DND-41 (cell line): ENCODE data around the gene PPP6R2.
A peak's percentile ranks its signal among the peaks of the same experiment; 100 is the strongest.

Experiments
- ATAC-seq: fragments of 200-7000 bp; cut with Tn5 transposase; 3 replicates; pipeline ENCODE4 v1.9.1; 2021; ENCODE audit warnings: low read depth; ENCODE audit not compliant: insufficient read depth
- DNase-seq: peaks from one replicate; pipeline ENCODE4 v3.0.0-alpha.2; 2020
- H2AFZ ChIP-seq: 2 replicates; pipeline ENCODE4 v1.6.0; 2012; ENCODE audit warnings: low read depth, low read length
- H3K27ac ChIP-seq: 2 replicates; pipeline ENCODE4 v1.5.1; 2012; ENCODE audit warnings: low read length, inconsistent platforms
- H3K27me3 ChIP-seq: fragments of 200-600 bp; sonication (generic); 2 replicates; pipeline ENCODE4 v1.6.0; 2012; ENCODE audit warnings: low read length, mild to moderate bottlenecking, inconsistent platforms; ENCODE audit not compliant: insufficient read depth, poor library complexity
- H3K36me3 ChIP-seq: 2 replicates; pipeline ENCODE4 v1.5.1; 2012; ENCODE audit warnings: low read length, inconsistent platforms; ENCODE audit not compliant: insufficient read depth
- H3K4me1 ChIP-seq: 2 replicates; pipeline ENCODE4 v1.5.1; 2012; ENCODE audit warnings: mild to moderate bottlenecking, low read length; ENCODE audit not compliant: insufficient read depth
- H3K4me2 ChIP-seq: 2 replicates; pipeline ENCODE4 v1.6.0; 2012; ENCODE audit warnings: mild to moderate bottlenecking, moderate library complexity, low read length, inconsistent platforms; ENCODE audit not compliant: insufficient read depth
- H3K4me3 ChIP-seq, 2 experiments: fragments of 200-600 bp in 1 of 2; shearing (Covaris generic) in 1 of 2; 2 replicates each; pipeline ENCODE4 v1.5.1; 2012 to 2016; ENCODE audit warnings: inconsistent platforms in 2 of 2, low read length in 2 of 2, mild to moderate bottlenecking in 2 of 2, low read depth in 1 of 2, moderate library complexity in 1 of 2
- H3K79me2 ChIP-seq: 2 replicates; pipeline ENCODE4 v1.6.0; 2012; ENCODE audit warnings: low read length, inconsistent platforms; ENCODE audit not compliant: insufficient read depth
- H3K9ac ChIP-seq: 2 replicates; pipeline ENCODE4 v1.6.0; 2012; ENCODE audit warnings: low read depth, mild to moderate bottlenecking, inconsistent platforms, low read length, moderate library complexity
- H3K9me3 ChIP-seq: 2 replicates; pipeline ENCODE4 v1.5.1; 2012; ENCODE audit warnings: low read length, moderate library complexity, mild to moderate bottlenecking, inconsistent platforms; ENCODE audit not compliant: insufficient read depth, severe bottlenecking
- H4K20me1 ChIP-seq: 2 replicates; pipeline ENCODE4 v1.6.0; 2012; ENCODE audit warnings: low read length; ENCODE audit not compliant: insufficient read depth
- EZH2 ChIP-seq: IDR thresholded peaks from 3 replicates; pipeline ENCODE4 v1.6.1; 2012; ENCODE audit warnings: borderline replicate concordance, low read depth, mild to moderate bottlenecking, moderate library complexity, low read length, inconsistent platforms; ENCODE audit not compliant: severe bottlenecking
- TF ChIP-seq, protein P1 (sequence below): IDR thresholded peaks from 2 replicates; pipeline ENCODE4 v1.5.1; 2012; ENCODE audit warnings: borderline replicate concordance, low read length, moderate library complexity, mild to moderate bottlenecking; ENCODE audit not compliant: poor library complexity, severe bottlenecking; ENCODE audit errors: extremely low read depth

PPP6R2 gene, protein sequence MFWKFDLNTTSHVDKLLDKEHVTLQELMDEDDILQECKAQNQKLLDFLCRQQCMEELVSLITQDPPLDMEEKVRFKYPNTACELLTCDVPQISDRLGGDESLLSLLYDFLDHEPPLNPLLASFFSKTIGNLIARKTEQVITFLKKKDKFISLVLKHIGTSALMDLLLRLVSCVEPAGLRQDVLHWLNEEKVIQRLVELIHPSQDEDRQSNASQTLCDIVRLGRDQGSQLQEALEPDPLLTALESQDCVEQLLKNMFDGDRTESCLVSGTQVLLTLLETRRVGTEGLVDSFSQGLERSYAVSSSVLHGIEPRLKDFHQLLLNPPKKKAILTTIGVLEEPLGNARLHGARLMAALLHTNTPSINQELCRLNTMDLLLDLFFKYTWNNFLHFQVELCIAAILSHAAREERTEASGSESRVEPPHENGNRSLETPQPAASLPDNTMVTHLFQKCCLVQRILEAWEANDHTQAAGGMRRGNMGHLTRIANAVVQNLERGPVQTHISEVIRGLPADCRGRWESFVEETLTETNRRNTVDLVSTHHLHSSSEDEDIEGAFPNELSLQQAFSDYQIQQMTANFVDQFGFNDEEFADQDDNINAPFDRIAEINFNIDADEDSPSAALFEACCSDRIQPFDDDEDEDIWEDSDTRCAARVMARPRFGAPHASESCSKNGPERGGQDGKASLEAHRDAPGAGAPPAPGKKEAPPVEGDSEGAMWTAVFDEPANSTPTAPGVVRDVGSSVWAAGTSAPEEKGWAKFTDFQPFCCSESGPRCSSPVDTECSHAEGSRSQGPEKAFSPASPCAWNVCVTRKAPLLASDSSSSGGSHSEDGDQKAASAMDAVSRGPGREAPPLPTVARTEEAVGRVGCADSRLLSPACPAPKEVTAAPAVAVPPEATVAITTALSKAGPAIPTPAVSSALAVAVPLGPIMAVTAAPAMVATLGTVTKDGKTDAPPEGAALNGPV

DNA sequence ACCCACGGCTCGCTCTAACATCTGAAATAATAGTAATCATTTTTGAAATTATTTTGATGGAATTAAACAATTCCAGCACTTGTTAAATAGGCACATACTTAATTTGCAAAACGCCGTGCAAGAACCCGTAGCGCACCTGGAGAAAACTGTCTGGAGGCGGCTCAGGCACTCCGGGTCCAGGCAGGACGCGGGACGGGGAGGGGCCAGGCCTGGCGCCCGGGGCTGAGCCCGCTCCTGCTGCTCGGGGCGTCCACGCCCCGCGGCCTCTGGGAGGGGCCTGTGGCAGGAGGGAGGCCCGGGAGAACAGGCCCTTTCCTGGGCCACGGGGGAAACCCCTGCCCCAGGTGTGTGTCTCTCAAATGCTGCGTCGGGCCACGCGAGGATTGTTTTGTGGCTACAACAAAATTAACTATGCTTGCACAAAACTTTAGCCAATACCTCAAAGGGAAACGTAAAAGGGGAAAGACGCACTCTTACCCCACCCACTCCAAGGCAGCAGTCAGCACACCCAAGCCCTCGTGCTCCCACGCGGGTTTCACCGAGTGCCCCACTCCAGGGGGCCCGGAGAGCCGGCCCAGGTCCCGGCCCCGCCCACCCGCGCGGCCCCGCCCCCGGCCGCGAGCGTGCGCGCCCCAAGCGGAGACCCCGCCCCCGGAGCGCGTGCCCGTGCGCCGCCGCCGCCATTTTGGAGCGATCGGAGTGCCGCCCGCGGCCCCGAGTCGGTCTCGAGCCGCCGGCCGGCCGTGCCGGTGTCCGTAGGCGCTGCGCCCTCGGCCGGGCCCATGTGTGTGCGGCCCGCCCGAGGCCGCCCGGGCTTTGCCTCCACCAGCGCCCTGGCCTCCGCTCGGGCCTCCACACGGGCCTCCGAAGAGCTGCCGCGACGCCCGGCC lies at the start of gene PPP6R2:
Gene PPP6R2 (plus strand): TSS at position 677 of the 890 bp plus-strand sequence. CDS start 50,582 bp downstream, outside the sequence.
- Histone ChIP-seq H3K36me3 (peaks cover 16% of the 10 kb centered on the region), H2AFZ (peak within 1 kb of the TSS; percentile 99), H4K20me1 (peaks cover 19% of the 10 kb centered on the region), H3K79me2 (peaks cover 26% of the 10 kb centered on the region), H3K4me3 (peak within 1 kb of the TSS; percentile 61 to 90), H3K9me3 (no peaks in the 10 kb centered on the region), H3K4me1 (peaks cover 38% of the 10 kb centered on the region), H3K4me2 (peak within 1 kb of the TSS; percentile 81), H3K9ac (peak within 1 kb of the TSS; percentile 98), H3K27me3 (no peaks in the 10 kb centered on the region), H3K27ac (peak within 1 kb of the TSS; percentile 94)
- peak; percentile 81 for ATAC-seq
- peak; percentile 84 for DNase-seq
- TF ChIP-seq EZH2 = no peak
- TF ChIP-seq, protein P1, sequence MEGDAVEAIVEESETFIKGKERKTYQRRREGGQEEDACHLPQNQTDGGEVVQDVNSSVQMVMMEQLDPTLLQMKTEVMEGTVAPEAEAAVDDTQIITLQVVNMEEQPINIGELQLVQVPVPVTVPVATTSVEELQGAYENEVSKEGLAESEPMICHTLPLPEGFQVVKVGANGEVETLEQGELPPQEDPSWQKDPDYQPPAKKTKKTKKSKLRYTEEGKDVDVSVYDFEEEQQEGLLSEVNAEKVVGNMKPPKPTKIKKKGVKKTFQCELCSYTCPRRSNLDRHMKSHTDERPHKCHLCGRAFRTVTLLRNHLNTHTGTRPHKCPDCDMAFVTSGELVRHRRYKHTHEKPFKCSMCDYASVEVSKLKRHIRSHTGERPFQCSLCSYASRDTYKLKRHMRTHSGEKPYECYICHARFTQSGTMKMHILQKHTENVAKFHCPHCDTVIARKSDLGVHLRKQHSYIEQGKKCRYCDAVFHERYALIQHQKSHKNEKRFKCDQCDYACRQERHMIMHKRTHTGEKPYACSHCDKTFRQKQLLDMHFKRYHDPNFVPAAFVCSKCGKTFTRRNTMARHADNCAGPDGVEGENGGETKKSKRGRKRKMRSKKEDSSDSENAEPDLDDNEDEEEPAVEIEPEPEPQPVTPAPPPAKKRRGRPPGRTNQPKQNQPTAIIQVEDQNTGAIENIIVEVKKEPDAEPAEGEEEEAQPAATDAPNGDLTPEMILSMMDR = no peak

DNA sequence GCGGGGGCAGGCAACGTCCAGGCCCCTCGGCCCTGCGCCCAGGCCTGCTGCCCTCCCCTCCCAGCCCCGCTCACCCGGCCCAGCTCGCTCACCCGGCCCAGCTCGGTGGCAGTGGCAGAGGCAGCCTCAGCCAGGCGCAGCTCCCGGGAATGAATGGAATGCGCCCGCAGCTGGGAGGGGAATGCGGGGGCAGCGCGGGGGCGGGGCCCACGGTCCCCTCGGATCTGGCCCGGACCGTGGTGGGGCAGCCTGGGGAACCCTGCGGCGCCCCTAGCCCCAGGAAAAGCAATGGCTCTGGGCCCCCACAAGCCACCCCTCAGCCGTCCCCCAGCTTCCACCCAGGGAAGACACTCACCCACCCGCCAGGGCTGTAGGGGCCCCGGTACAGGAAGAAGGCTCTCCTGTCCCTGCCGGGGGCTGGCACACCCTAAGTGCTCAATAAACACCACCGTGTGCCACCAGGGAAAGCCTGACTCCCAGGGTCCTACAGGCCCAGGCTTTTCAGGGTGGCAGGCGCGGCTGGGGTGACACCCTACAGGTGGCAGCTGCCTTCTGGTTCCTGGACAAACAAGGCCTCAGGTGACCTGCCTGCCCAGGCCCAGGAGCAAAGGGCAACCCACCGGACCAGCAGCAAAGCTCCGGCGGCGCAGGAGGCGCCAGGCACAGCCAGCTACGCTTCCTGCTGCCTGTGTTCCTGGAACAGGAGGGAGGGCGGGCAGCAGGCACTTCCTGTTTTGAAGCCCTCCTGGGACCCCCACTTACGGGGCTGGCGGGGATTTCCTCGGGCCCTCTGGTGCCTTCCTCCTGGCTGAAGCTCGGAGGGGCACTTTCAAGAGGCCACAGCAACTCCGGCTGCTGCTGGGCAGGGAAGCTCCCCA lies 49.4 kb upstream of the PPP6R2 start:
- H3K9ac ChIP-seq = no peak overlapping the region
- H3K4me3 ChIP-seq = no peak overlapping the region
- H3K4me1 ChIP-seq = peaks cover 6% of the 10 kb centered on the region
- no peaks in the 10 kb centered on the region for H3K36me3 ChIP-seq
- no peak overlapping the region for H3K4me2 ChIP-seq
- ATAC-seq (peak; percentile 49; the same call in 1 of the 3 replicates), DNase-seq (no peak)
- no peak overlapping the region for H2AFZ ChIP-seq
- H3K9me3 ChIP-seq = no peaks in the 10 kb centered on the region
- H3K79me2 ChIP-seq = no peaks in the 10 kb centered on the region
- no peaks in the 10 kb centered on the region for H3K27me3 ChIP-seq
- H4K20me1 ChIP-seq = peaks cover 17% of the 10 kb centered on the region; the same call in 1 of the 2 replicates
- no peak for TF ChIP-seq EZH2
- TF ChIP-seq, protein P1 = no peak
- no peak overlapping the region for H3K27ac ChIP-seq

DNA sequence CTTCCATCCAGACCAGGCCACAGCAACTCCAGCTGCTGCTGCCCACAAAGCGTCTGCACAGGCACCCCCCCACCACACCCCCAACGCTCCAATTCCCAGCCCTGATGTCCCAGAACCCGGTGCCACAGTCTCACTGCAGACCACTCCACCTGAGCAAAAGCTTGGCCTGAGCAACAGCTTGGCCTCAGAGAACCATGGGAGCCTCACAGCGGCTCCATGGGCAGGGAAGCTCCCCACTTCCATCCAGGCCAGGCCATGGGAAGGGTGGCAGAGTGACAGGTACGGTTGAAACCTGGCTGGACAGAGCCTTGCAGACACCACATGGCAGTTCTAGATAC lies 48.8 kb upstream of the PPP6R2 start:
- no peaks in the 10 kb centered on the region for H3K9me3 ChIP-seq
- no peak for TF ChIP-seq EZH2
- TF ChIP-seq, protein P1 = no peak
- H3K36me3 ChIP-seq = no peaks in the 10 kb centered on the region
- no peaks in the 10 kb centered on the region for H3K27me3 ChIP-seq
- peaks cover 6% of the 10 kb centered on the region for H3K4me1 ChIP-seq
- ATAC-seq (no peak), DNase-seq (no peak)
- H4K20me1 ChIP-seq = peaks cover 13% of the 10 kb centered on the region; the same call in 1 of the 2 replicates
- no peak overlapping the region for H3K9ac ChIP-seq
- no peak overlapping the region for H3K4me2 ChIP-seq
- no peak overlapping the region for H3K4me3 ChIP-seq
- no peak overlapping the region for H2AFZ ChIP-seq
- H3K27ac ChIP-seq = no peak overlapping the region
- H3K79me2 ChIP-seq = no peaks in the 10 kb centered on the region
